ENCODE results near the gene ANKRD6. TPM values are rescaled to one million over a fixed set of nuclear protein-coding genes. Genes with fewer than 3 reads are reported as not detected.
A peak's percentile ranks its signal among the peaks of the same experiment; 100 is the strongest.

Gene ANKRD6
- total RNA-seq, 1 experiment from 2014 or later: 13.9 TPM

DNA sequence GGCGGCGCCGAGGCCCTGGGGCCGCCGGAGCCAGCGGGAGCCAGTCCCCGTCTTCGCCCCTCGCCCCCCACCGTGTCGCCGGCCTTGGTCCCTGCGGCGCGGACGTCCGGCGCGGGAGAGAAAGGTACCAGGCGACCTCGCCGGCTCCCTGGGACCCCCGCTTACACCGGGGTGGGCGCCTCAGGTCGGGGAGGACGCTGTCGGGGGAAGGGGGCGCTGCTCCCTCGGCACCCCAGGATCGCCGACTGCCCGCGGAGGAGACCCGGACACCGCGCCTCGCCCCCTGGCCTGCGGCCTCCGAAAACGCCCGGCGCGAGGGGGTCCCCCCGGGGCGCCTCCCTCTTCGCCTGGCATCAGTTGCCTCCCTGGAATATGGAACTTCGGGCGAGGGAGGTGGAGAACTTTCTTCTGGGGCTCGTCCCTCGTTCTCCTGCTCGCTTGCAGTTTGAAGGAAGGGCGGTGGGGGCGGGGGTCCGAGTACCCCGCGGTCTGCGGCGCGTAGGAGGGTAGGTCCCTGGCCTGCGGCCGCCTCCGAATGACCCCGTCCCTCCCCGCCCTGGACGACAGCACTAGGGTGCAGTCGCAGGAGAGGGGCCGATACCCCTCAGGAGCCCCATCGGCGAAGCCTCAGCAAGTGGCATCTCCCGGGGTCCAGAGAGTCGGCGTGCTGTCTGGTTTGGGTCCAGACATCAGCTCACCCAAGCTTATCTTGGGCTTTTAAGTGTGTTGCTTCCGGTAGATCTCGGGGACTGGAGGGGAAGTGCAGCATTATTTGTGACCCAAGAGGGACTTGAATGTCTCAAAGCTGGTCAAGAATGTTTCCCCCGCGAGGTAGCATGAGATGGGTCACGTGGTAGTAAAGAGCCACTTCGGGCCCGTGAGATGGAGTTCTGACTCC is 549 bp downstream of the ANKRD6 start (continued):
- TF ChIP-seq, protein P1, sequence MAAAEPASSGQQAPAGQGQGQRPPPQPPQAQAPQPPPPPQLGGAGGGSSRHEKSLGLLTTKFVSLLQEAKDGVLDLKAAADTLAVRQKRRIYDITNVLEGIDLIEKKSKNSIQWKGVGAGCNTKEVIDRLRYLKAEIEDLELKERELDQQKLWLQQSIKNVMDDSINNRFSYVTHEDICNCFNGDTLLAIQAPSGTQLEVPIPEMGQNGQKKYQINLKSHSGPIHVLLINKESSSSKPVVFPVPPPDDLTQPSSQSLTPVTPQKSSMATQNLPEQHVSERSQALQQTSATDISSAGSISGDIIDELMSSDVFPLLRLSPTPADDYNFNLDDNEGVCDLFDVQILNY (CRISPR knock-in tag; IDR thresholded peaks at IDR 0.05): no peak
- TF ChIP-seq ELF4 (CRISPR knock-in tag; IDR thresholded peaks at IDR 0.05; ENCODE audit: low read depth): no peak
- peak; percentile 96 for TF ChIP-seq HMGXB4 (CRISPR knock-in tag; IDR thresholded peaks at IDR 0.05)

GRCh38 chr6:89434150-89434499 is 1.2 kb downstream of the ANKRD6 start:
- Mint-ChIP-seq H3K4me1 (peaks cover 33% of the 10 kb centered on the region), H3K27me3 (ENCODE audit: low read depth) (peaks cover 54% of the 10 kb centered on the region), H3K4me3 (peak overlapping the region; percentile 83), H3K36me3 (no peaks in the 10 kb centered on the region), H3K9me3 (no peaks in the 10 kb centered on the region), H3K27ac (no peak overlapping the region)
- TF ChIP-seq ZNF317 (CRISPR knock-in tag; IDR thresholded peaks at IDR 0.05; ENCODE audit: borderline replicate concordance, low read depth) (no peak), CREB1 (CRISPR knock-in tag; IDR thresholded peaks at IDR 0.05) (no peak), GTF2I (CRISPR knock-in tag; conservative IDR thresholded peaks at IDR 0.05) (no peak), CDX4 (CRISPR knock-in tag; IDR thresholded peaks at IDR 0.05; ENCODE audit: borderline replicate concordance) (no peak), SP1 (CRISPR knock-in tag; conservative IDR thresholded peaks at IDR 0.05) (no peak), ATF3 (CRISPR knock-in tag; conservative IDR thresholded peaks at IDR 0.05) (no peak), ZNF396 (CRISPR knock-in tag; IDR thresholded peaks at IDR 0.05; ENCODE audit: borderline replicate concordance) (no peak), FOXK1 (CRISPR knock-in tag; IDR thresholded peaks at IDR 0.05) (no peak)
- TF ChIP-seq, protein P2, sequence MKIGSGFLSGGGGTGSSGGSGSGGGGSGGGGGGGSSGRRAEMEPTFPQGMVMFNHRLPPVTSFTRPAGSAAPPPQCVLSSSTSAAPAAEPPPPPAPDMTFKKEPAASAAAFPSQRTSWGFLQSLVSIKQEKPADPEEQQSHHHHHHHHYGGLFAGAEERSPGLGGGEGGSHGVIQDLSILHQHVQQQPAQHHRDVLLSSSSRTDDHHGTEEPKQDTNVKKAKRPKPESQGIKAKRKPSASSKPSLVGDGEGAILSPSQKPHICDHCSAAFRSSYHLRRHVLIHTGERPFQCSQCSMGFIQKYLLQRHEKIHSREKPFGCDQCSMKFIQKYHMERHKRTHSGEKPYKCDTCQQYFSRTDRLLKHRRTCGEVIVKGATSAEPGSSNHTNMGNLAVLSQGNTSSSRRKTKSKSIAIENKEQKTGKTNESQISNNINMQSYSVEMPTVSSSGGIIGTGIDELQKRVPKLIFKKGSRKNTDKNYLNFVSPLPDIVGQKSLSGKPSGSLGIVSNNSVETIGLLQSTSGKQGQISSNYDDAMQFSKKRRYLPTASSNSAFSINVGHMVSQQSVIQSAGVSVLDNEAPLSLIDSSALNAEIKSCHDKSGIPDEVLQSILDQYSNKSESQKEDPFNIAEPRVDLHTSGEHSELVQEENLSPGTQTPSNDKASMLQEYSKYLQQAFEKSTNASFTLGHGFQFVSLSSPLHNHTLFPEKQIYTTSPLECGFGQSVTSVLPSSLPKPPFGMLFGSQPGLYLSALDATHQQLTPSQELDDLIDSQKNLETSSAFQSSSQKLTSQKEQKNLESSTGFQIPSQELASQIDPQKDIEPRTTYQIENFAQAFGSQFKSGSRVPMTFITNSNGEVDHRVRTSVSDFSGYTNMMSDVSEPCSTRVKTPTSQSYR (CRISPR knock-in tag; IDR thresholded peaks at IDR 0.05): no peak
- TF ChIP-seq, protein P3, sequence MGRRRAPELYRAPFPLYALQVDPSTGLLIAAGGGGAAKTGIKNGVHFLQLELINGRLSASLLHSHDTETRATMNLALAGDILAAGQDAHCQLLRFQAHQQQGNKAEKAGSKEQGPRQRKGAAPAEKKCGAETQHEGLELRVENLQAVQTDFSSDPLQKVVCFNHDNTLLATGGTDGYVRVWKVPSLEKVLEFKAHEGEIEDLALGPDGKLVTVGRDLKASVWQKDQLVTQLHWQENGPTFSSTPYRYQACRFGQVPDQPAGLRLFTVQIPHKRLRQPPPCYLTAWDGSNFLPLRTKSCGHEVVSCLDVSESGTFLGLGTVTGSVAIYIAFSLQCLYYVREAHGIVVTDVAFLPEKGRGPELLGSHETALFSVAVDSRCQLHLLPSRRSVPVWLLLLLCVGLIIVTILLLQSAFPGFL (CRISPR knock-in tag; IDR thresholded peaks at IDR 0.05; ENCODE audit: borderline replicate concordance): no peak
- TF ChIP-seq, protein P4, sequence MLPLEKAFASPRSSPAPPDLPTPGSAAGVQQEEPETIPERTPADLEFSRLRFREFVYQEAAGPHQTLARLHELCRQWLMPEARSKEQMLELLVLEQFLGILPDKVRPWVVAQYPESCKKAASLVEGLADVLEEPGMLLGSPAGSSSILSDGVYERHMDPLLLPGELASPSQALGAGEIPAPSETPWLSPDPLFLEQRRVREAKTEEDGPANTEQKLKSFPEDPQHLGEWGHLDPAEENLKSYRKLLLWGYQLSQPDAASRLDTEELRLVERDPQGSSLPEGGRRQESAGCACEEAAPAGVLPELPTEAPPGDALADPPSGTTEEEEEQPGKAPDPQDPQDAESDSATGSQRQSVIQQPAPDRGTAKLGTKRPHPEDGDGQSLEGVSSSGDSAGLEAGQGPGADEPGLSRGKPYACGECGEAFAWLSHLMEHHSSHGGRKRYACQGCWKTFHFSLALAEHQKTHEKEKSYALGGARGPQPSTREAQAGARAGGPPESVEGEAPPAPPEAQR (CRISPR knock-in tag; IDR thresholded peaks at IDR 0.05): no peak
- no peak for ATAC-seq
- no peak for DNase-seq (ENCODE audit: low spot score)
- POLR2A ChIA-PET: no interaction called here
- CTCF ChIA-PET: interaction anchor here (0.7 to 1.7 kb wide), 5 partner anchors 62 to 177 kb away, joined by 3 to 11 read pairs (median 5); no protein-coding TSS in a partner anchor
